GM23338 (cell line): Measurements from ENCODE around the gene DNAL4.

ENCODE experiments used
- CREB1 ChIP-seq: fragments of 250-450 bp; sonication (Bioruptor Pico); IDR thresholded peaks from 2 replicates; pipeline ENCODE4 v1.5.0; 2020; ENCODE audit warnings: low read depth, mild to moderate bottlenecking, moderate library complexity
- EZH2 ChIP-seq: fragments of 200-600 bp; sonication (generic); IDR thresholded peaks from one replicate; pipeline ENCODE4 v1.8.0; 2017; ENCODE audit warnings: antibody characterized with exemption, mild to moderate bottlenecking, low read depth; ENCODE audit not compliant: unreplicated experiment
- EZH2phosphoT487 ChIP-seq: fragments of 200-600 bp; sonication (generic); IDR thresholded peaks from one replicate; pipeline ENCODE4 v1.8.1; 2018; ENCODE audit warnings: antibody characterized with exemption; ENCODE audit not compliant: unreplicated experiment
- JUNB ChIP-seq: IDR thresholded peaks from one replicate; pipeline ENCODE4 v1.6.1; 2016; ENCODE audit warnings: antibody characterized with exemption; ENCODE audit not compliant: unreplicated experiment
- POLR2AphosphoS5 ChIP-seq: IDR thresholded peaks from 2 replicates; pipeline ENCODE4 v1.6.1; 2016; ENCODE audit warnings: antibody characterized with exemption, low read depth
- STAT1 ChIP-seq: IDR thresholded peaks from one replicate; pipeline ENCODE4 v1.6.1; 2016; ENCODE audit warnings: antibody characterized with exemption; ENCODE audit not compliant: unreplicated experiment
- ZNF331 ChIP-seq: fragments of 250-450 bp; sonication (Bioruptor Pico); IDR thresholded peaks from 2 replicates; pipeline ENCODE4 v1.5.0; 2020; ENCODE audit warnings: low read depth, mild to moderate bottlenecking, moderate library complexity
- TF ChIP-seq, protein P1 (sequence below): IDR thresholded peaks from one replicate; pipeline ENCODE4 v1.6.1; 2018; ENCODE audit warnings: antibody characterized with exemption; ENCODE audit not compliant: unreplicated experiment
- TF ChIP-seq, protein P2 (sequence below), 2 experiments: fragments of 200-600 bp in 1 of 2; sonication (generic) in 1 of 2; conservative IDR thresholded peaks; 2 replicates each; pipeline versions ENCODE4 v1.5.1 to v1.6.1; 2016 to 2017; ENCODE audit warnings: antibody characterized with exemption in 2 of 2, low read depth in 2 of 2, mild to moderate bottlenecking in 2 of 2, moderate library complexity in 1 of 2
- TF ChIP-seq, protein P3 (sequence below): fragments of 250-450 bp; sonication (Bioruptor Pico); IDR thresholded peaks from 2 replicates; pipeline ENCODE4 v1.5.0; 2020; ENCODE audit warnings: mild to moderate bottlenecking, moderate library complexity
- TF ChIP-seq, protein P4 (sequence below): IDR thresholded peaks from 2 replicates; pipeline ENCODE4 v1.6.1; 2016; ENCODE audit warnings: antibody characterized with exemption

DNA sequence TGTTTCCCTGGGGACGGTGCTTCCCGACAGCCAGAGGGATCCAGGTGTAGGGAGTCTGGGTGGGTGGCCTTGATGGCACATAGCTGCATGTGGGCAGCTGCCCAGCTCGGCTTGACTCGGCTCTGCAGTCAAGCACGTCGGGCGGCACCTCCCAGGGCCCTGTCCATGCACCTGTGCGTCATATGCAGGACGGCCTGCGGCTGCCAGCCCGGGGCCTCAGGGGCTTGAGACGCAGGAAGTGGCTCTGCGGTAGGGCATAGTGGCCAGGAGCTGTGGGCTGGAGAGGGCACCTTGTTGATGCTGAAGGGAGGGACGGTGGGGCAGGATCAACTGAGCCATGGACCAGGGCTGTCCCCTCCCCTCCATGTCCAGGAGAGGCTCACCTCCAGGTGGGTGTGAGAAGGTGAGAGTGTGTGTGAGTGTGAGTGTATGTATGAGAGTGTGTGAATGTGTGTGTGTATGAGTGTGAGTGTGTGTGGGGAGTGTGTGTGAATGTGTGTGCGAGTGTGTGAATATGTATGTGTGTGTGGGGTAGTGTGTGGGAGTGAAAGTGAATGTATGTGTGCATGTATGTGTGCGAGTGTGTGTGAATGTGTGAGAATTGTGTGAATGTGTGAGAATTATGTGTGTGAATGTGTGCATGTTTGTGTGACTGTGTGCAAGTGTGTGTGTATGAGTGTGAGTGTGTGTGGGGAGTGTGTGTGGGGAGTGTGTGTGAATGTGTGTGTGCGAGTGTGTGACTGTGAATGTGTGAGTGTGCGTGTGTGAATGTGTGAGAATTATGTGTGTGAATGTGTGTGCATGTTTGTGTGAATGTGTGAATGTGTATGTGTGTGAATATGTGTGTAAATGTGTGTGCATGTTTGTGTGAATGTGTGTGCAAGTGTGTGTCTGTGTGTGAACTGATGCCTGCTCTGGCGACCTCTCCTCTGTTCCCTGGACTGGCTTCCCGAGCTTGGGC lies 32.5 kb downstream of the DNAL4 start:
- TF ChIP-seq, protein P1, sequence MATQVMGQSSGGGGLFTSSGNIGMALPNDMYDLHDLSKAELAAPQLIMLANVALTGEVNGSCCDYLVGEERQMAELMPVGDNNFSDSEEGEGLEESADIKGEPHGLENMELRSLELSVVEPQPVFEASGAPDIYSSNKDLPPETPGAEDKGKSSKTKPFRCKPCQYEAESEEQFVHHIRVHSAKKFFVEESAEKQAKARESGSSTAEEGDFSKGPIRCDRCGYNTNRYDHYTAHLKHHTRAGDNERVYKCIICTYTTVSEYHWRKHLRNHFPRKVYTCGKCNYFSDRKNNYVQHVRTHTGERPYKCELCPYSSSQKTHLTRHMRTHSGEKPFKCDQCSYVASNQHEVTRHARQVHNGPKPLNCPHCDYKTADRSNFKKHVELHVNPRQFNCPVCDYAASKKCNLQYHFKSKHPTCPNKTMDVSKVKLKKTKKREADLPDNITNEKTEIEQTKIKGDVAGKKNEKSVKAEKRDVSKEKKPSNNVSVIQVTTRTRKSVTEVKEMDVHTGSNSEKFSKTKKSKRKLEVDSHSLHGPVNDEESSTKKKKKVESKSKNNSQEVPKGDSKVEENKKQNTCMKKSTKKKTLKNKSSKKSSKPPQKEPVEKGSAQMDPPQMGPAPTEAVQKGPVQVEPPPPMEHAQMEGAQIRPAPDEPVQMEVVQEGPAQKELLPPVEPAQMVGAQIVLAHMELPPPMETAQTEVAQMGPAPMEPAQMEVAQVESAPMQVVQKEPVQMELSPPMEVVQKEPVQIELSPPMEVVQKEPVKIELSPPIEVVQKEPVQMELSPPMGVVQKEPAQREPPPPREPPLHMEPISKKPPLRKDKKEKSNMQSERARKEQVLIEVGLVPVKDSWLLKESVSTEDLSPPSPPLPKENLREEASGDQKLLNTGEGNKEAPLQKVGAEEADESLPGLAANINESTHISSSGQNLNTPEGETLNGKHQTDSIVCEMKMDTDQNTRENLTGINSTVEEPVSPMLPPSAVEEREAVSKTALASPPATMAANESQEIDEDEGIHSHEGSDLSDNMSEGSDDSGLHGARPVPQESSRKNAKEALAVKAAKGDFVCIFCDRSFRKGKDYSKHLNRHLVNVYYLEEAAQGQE: no peak
- TF ChIP-seq, protein P2, sequence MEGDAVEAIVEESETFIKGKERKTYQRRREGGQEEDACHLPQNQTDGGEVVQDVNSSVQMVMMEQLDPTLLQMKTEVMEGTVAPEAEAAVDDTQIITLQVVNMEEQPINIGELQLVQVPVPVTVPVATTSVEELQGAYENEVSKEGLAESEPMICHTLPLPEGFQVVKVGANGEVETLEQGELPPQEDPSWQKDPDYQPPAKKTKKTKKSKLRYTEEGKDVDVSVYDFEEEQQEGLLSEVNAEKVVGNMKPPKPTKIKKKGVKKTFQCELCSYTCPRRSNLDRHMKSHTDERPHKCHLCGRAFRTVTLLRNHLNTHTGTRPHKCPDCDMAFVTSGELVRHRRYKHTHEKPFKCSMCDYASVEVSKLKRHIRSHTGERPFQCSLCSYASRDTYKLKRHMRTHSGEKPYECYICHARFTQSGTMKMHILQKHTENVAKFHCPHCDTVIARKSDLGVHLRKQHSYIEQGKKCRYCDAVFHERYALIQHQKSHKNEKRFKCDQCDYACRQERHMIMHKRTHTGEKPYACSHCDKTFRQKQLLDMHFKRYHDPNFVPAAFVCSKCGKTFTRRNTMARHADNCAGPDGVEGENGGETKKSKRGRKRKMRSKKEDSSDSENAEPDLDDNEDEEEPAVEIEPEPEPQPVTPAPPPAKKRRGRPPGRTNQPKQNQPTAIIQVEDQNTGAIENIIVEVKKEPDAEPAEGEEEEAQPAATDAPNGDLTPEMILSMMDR (conservative IDR thresholded peaks at IDR 0.05; ENCODE audit: low read depth in 2 of 2): no peak
- no peak for TF ChIP-seq POLR2AphosphoS5
- no peak for TF ChIP-seq EZH2
- TF ChIP-seq, protein P3, sequence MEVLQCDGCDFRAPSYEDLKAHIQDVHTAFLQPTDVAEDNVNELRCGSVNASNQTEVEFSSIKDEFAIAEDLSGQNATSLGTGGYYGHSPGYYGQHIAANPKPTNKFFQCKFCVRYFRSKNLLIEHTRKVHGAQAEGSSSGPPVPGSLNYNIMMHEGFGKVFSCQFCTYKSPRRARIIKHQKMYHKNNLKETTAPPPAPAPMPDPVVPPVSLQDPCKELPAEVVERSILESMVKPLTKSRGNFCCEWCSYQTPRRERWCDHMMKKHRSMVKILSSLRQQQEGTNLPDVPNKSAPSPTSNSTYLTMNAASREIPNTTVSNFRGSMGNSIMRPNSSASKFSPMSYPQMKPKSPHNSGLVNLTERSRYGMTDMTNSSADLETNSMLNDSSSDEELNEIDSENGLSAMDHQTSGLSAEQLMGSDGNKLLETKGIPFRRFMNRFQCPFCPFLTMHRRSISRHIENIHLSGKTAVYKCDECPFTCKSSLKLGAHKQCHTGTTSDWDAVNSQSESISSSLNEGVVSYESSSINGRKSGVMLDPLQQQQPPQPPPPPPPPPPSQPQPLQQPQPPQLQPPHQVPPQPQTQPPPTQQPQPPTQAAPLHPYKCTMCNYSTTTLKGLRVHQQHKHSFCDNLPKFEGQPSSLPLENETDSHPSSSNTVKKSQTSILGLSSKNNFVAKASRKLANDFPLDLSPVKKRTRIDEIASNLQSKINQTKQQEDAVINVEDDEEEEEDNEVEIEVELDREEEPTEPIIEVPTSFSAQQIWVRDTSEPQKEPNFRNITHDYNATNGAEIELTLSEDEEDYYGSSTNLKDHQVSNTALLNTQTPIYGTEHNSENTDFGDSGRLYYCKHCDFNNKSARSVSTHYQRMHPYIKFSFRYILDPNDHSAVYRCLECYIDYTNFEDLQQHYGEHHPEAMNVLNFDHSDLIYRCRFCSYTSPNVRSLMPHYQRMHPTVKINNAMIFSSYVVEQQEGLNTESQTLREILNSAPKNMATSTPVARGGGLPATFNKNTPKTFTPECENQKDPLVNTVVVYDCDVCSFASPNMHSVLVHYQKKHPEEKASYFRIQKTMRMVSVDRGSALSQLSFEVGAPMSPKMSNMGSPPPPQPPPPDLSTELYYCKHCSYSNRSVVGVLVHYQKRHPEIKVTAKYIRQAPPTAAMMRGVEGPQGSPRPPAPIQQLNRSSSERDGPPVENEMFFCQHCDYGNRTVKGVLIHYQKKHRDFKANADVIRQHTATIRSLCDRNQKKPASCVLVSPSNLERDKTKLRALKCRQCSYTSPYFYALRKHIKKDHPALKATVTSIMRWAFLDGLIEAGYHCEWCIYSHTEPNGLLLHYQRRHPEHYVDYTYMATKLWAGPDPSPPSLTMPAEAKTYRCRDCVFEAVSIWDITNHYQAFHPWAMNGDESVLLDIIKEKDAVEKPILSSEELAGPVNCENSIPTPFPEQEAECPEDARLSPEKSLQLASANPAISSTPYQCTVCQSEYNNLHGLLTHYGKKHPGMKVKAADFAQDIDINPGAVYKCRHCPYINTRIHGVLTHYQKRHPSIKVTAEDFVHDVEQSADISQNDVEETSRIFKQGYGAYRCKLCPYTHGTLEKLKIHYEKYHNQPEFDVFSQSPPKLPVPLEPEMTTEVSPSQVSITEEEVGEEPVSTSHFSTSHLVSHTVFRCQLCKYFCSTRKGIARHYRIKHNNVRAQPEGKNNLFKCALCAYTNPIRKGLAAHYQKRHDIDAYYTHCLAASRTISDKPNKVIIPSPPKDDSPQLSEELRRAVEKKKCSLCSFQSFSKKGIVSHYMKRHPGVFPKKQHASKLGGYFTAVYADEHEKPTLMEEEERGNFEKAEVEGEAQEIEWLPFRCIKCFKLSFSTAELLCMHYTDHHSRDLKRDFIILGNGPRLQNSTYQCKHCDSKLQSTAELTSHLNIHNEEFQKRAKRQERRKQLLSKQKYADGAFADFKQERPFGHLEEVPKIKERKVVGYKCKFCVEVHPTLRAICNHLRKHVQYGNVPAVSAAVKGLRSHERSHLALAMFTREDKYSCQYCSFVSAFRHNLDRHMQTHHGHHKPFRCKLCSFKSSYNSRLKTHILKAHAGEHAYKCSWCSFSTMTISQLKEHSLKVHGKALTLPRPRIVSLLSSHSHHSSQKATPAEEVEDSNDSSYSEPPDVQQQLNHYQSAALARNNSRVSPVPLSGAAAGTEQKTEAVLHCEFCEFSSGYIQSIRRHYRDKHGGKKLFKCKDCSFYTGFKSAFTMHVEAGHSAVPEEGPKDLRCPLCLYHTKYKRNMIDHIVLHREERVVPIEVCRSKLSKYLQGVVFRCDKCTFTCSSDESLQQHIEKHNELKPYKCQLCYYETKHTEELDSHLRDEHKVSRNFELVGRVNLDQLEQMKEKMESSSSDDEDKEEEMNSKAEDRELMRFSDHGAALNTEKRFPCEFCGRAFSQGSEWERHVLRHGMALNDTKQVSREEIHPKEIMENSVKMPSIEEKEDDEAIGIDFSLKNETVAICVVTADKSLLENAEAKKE (CRISPR knock-in tag): no peak
- TF ChIP-seq, protein P4, sequence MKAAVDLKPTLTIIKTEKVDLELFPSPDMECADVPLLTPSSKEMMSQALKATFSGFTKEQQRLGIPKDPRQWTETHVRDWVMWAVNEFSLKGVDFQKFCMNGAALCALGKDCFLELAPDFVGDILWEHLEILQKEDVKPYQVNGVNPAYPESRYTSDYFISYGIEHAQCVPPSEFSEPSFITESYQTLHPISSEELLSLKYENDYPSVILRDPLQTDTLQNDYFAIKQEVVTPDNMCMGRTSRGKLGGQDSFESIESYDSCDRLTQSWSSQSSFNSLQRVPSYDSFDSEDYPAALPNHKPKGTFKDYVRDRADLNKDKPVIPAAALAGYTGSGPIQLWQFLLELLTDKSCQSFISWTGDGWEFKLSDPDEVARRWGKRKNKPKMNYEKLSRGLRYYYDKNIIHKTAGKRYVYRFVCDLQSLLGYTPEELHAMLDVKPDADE: no peak
- no peak for TF ChIP-seq CREB1 (CRISPR knock-in tag)
- no peak for TF ChIP-seq EZH2phosphoT487
- no peak for TF ChIP-seq STAT1
- no peak for TF ChIP-seq ZNF331 (CRISPR knock-in tag)
- TF ChIP-seq JUNB: no peak
